Transverse colon (tissue), 3 donors: Measurements from ENCODE around the gene TRIML2.

Source experiments
- CTCF ChIP-seq, 5 experiments: fragments of 200-600 bp in 3 of 5; fragments of 450-650 bp in 2 of 5; sonication (generic) in 3 of 5; IDR thresholded peaks; 1 replicate in 2 of 5; 2 replicates in 3 of 5; pipeline ENCODE4 v1.5.1; 2016 to 2017; ENCODE audit warnings: antibody characterized with exemption in 5 of 5, inconsistent platforms in 3 of 5, mild to moderate bottlenecking in 2 of 5, moderate library complexity in 1 of 5
- EP300 ChIP-seq: sonication (generic); formaldehyde crosslinking; IDR thresholded peaks from one replicate; pipeline ENCODE4 v1.6.1; 2017; ENCODE audit warnings: antibody characterized with exemption, low read depth

- TF ChIP-seq EP300 = no peak
- no peak for TF ChIP-seq CTCF (IDR thresholded peaks at IDR 0.05)
Measured at GRCh38 chr4:188078116-188078515, 31.3 kb downstream of the TRIML2 start.
